ENCODE results near the gene CD244. TPM values are rescaled to one million over a fixed set of nuclear protein-coding genes. Genes with fewer than 3 reads are reported as not detected.

The CD244 gene
- total and polyA plus RNA-seq, 2 experiments from 2014 or later = 0.47 to 1.2 TPM

- Histone ChIP-seq H3K36me3 (replicated peaks; ENCODE audit: insufficient read depth, low read depth) (no peaks in the 10 kb centered on the region), H3K4me2 (no peak overlapping the region), H3K79me2 (no peaks in the 10 kb centered on the region), H3K4me1 (ENCODE audit: insufficient read depth) (no peaks in the 10 kb centered on the region), H3K4me3 (no peak overlapping the region), H3K27ac (no peak overlapping the region), H4K20me1 (ENCODE audit: insufficient read depth, poor library complexity, severe bottlenecking) (no peaks in the 10 kb centered on the region), H3K9me3 (ENCODE audit: low read depth) (no peaks in the 10 kb centered on the region), H2AFZ (no peak overlapping the region), H3K9me2 (replicated peaks; ENCODE audit: insufficient read depth) (no peaks in the 10 kb centered on the region), H3K27me3 (no peaks in the 10 kb centered on the region)
- WGBS (ENCODE audit: low lambda C conversion rate, missing lambda C conversion rate) = 70% methylated on average over 9 of the region's 9 CpGs
- TF ChIP-seq CTCF (IDR thresholded peaks at IDR 0.05; ENCODE audit: poor library complexity) (no peak), EZH2phosphoT487 (IDR thresholded peaks at IDR 0.05; ENCODE audit: low read depth, severe bottlenecking, unreplicated experiment) (no peak), EZH2 (IDR thresholded peaks at IDR 0.05; ENCODE audit: borderline replicate concordance) (no peak)
- DNase-seq (ENCODE audit: low spot score) = no peak
Observed at GRCh38 chr1:160818207-160818937, 44.3 kb downstream of the CD244 start.

GRCh38 chr1:160814856-160815255, 47.8 kb downstream of the CD244 start:
- Histone ChIP-seq H3K9me3 (ENCODE audit: low read depth) (no peaks in the 10 kb centered on the region), H3K79me2 (no peaks in the 10 kb centered on the region), H4K20me1 (ENCODE audit: insufficient read depth, poor library complexity, severe bottlenecking) (no peaks in the 10 kb centered on the region), H3K36me3 (replicated peaks; ENCODE audit: insufficient read depth, low read depth) (no peaks in the 10 kb centered on the region), H3K27me3 (no peaks in the 10 kb centered on the region), H3K4me2 (no peak overlapping the region), H3K4me3 (no peak overlapping the region), H3K4me1 (ENCODE audit: insufficient read depth) (no peaks in the 10 kb centered on the region), H3K9me2 (replicated peaks; ENCODE audit: insufficient read depth) (no peaks in the 10 kb centered on the region), H3K27ac (no peak overlapping the region), H2AFZ (no peak overlapping the region)
- TF ChIP-seq CTCF (IDR thresholded peaks at IDR 0.05; ENCODE audit: poor library complexity) = no peak
- TF ChIP-seq EZH2 (IDR thresholded peaks at IDR 0.05; ENCODE audit: borderline replicate concordance) = no peak
- TF ChIP-seq EZH2phosphoT487 (IDR thresholded peaks at IDR 0.05; ENCODE audit: low read depth, severe bottlenecking, unreplicated experiment) = no peak
- WGBS (ENCODE audit: low lambda C conversion rate, missing lambda C conversion rate) = 95% methylated on average over 8 of the region's 8 CpGs
- DNase-seq (ENCODE audit: low spot score) = no peak

- Histone ChIP-seq H3K27me3 (no peaks in the 10 kb centered on the region), H3K36me3 (replicated peaks; ENCODE audit: insufficient read depth, low read depth) (no peaks in the 10 kb centered on the region), H2AFZ (no peak overlapping the region), H4K20me1 (ENCODE audit: insufficient read depth, poor library complexity, severe bottlenecking) (no peaks in the 10 kb centered on the region), H3K4me3 (no peak overlapping the region), H3K27ac (no peak overlapping the region), H3K4me1 (ENCODE audit: insufficient read depth) (no peaks in the 10 kb centered on the region), H3K4me2 (no peak overlapping the region), H3K9me3 (ENCODE audit: low read depth) (no peaks in the 10 kb centered on the region), H3K9me2 (replicated peaks; ENCODE audit: insufficient read depth) (no peaks in the 10 kb centered on the region), H3K79me2 (no peaks in the 10 kb centered on the region)
- no peak for DNase-seq (ENCODE audit: low spot score)
- TF ChIP-seq EZH2phosphoT487 (IDR thresholded peaks at IDR 0.05; ENCODE audit: low read depth, severe bottlenecking, unreplicated experiment) = no peak
- TF ChIP-seq CTCF (IDR thresholded peaks at IDR 0.05; ENCODE audit: poor library complexity) = no peak
- TF ChIP-seq EZH2 (IDR thresholded peaks at IDR 0.05; ENCODE audit: borderline replicate concordance) = no peak
- WGBS (ENCODE audit: low lambda C conversion rate, missing lambda C conversion rate) = 82% methylated on average over 6 of the region's 6 CpGs
Observed at GRCh38 chr1:160814316-160814715, 48.4 kb downstream of the CD244 start.

Data from hepatocyte (in vitro differentiated cells).